Vagina (tissue), 2 donors: ENCODE data around the gene CNIH3. TPM values are rescaled to one million over a fixed set of nuclear protein-coding genes. Genes with fewer than 3 reads are reported as not detected.
A peak's percentile ranks its signal among the peaks of the same experiment; 100 is the strongest.

Experiments used
- DNase-seq, 2 donors: peaks; one replicate each; pipeline ENCODE4 v3.0.0-alpha.2; 2017; ENCODE audit errors: extremely low spot score in 2 of 2
- H3K27ac ChIP-seq: fragments of 200-600 bp; sonication (generic); one replicate; pipeline ENCODE4 v1.5.1; 2019
- H3K27me3 ChIP-seq: fragments of 200-600 bp; sonication (generic); one replicate; pipeline ENCODE4 v1.5.1; 2019
- H3K36me3 ChIP-seq, 2 donors: fragments of 200-600 bp; sonication (generic); one replicate each; pipeline ENCODE4 v1.5.1; 2017 to 2019
- H3K4me1 ChIP-seq: fragments of 200-600 bp; sonication (generic); one replicate; pipeline ENCODE4 v1.5.1; 2019
- H3K4me3 ChIP-seq, 2 donors: fragments of 200-600 bp; sonication (generic); 1 replicate in 1 of 2; 2 replicates in 1 of 2; pipeline ENCODE4 v1.5.1; 2016 to 2019
- H3K9me3 ChIP-seq: fragments of 200-600 bp; sonication (generic); one replicate; pipeline ENCODE4 v1.5.1; 2019
- CTCF ChIP-seq, 3 experiments: fragments of 450-650 bp in 2 of 3; fragments of 200-600 bp in 1 of 3; sonication (generic) in 1 of 3; IDR thresholded peaks; one replicate each; pipeline ENCODE4 v1.5.1; 2017 to 2019; ENCODE audit warnings: antibody characterized with exemption in 3 of 3, mild to moderate bottlenecking in 2 of 3, moderate library complexity in 2 of 3
- POLR2A ChIP-seq, 2 donors: fragments of 450-650 bp; IDR thresholded peaks; one replicate each; pipeline ENCODE4 v1.6.1; 2017; ENCODE audit warnings: antibody characterized with exemption in 2 of 2, mild to moderate bottlenecking in 2 of 2, moderate library complexity in 2 of 2
- POLR2AphosphoS5 ChIP-seq, 2 donors: sonication (generic); formaldehyde crosslinking; IDR thresholded peaks; one replicate each; pipeline ENCODE4 v1.9.0; 2017; ENCODE audit warnings: antibody characterized with exemption in 2 of 2, mild to moderate bottlenecking in 2 of 2, low read depth in 1 of 2; ENCODE audit not compliant: insufficient read depth in 1 of 2
- intact Hi-C: fragments of 100-400 bp; cut with DNase I; formaldehyde crosslinking; loops from one replicate; pipeline ENCODE4 v1.15.1; 2023
- total RNA-seq: library from RNA; depleted of rRNA; stranded (reverse); fragments of >200 nt; gene quantifications from one replicate; pipeline ENCODE4 v1.2.3, GENCODE V29; 2016

The CNIH3 gene
- total RNA-seq, 1 donor from 2014 or later: not detected

- DNase-seq: peak; percentile 19 to 25
- Histone ChIP-seq H3K4me1 (no peaks in the 10 kb centered on the region), H3K4me3 (no peak overlapping the region), H3K9me3 (no peaks in the 10 kb centered on the region), H3K27me3 (no peaks in the 10 kb centered on the region), H3K27ac (no peak overlapping the region), H3K36me3 (no peaks in the 10 kb centered on the region)
- TF ChIP-seq POLR2AphosphoS5 (IDR thresholded peaks at IDR 0.05; ENCODE audit: insufficient read depth in 1 of 2, low read depth in 1 of 2): no peak
- no peak for TF ChIP-seq CTCF (IDR thresholded peaks at IDR 0.05)
- TF ChIP-seq POLR2A (IDR thresholded peaks at IDR 0.05): no peak
- intact Hi-C loops: no loop called here
Measured at GRCh38 chr1:224589006-224589405, 27.1 kb upstream of the CNIH3 start.

GRCh38 chr1:224591326-224591725, 24.8 kb upstream of the CNIH3 start:
- Histone ChIP-seq H3K9me3 (no peaks in the 10 kb centered on the region), H3K27me3 (no peaks in the 10 kb centered on the region), H3K4me1 (no peaks in the 10 kb centered on the region), H3K36me3 (no peaks in the 10 kb centered on the region), H3K4me3 (no peak overlapping the region), H3K27ac (no peak overlapping the region)
- TF ChIP-seq POLR2AphosphoS5 (IDR thresholded peaks at IDR 0.05; ENCODE audit: insufficient read depth in 1 of 2, low read depth in 1 of 2) (no peak), CTCF (IDR thresholded peaks at IDR 0.05) (no peak), POLR2A (IDR thresholded peaks at IDR 0.05) (no peak)
- peak; percentile 11 to 34 for DNase-seq
- intact Hi-C loops: no loop called here

- Histone ChIP-seq H3K9me3 (no peaks in the 10 kb centered on the region), H3K4me3 (no peak overlapping the region), H3K27ac (no peak overlapping the region), H3K27me3 (no peaks in the 10 kb centered on the region), H3K4me1 (no peaks in the 10 kb centered on the region), H3K36me3 (no peaks in the 10 kb centered on the region)
- intact Hi-C loops: no loop called here
- TF ChIP-seq CTCF (IDR thresholded peaks at IDR 0.05) (no peak), POLR2A (IDR thresholded peaks at IDR 0.05) (no peak), POLR2AphosphoS5 (IDR thresholded peaks at IDR 0.05; ENCODE audit: insufficient read depth in 1 of 2, low read depth in 1 of 2) (no peak)
- peak; percentile 37 to 60 for DNase-seq
Measured at GRCh38 chr1:224592636-224593582, 23.2 kb upstream of the CNIH3 start.

DNA sequence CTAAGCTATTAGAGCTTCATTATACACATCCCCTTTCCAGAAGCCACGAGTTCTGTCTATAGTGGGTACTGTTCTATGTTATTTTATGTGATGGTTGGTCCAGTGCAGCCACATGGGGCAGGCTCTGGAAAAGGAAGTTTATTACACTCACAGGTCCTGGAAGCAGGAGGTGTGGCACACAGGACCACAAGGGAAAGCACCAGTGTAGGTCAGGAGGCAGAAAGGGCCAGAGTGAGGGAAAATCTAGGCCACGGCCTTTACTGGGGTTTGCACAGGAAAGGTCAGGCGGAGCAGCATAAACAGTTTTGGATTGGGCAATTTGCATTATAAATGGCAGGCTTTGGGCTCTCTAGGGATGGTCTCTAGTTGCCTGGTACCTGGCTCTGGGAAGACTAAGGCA, 21.8 kb upstream of the CNIH3 start:
- H3K4me1 ChIP-seq: no peaks in the 10 kb centered on the region
- H3K27me3 ChIP-seq: no peaks in the 10 kb centered on the region
- peak; percentile 27 to 90 for DNase-seq
- no peaks in the 10 kb centered on the region for H3K9me3 ChIP-seq
- H3K36me3 ChIP-seq: no peaks in the 10 kb centered on the region
- no peak overlapping the region for H3K4me3 ChIP-seq
- TF ChIP-seq POLR2A (IDR thresholded peaks at IDR 0.05): no peak
- no peak for TF ChIP-seq POLR2AphosphoS5 (IDR thresholded peaks at IDR 0.05; ENCODE audit: insufficient read depth in 1 of 2, low read depth in 1 of 2)
- TF ChIP-seq CTCF (IDR thresholded peaks at IDR 0.05): no peak
- H3K27ac ChIP-seq: no peak overlapping the region
- intact Hi-C loops: no loop called here

GRCh38 chr1:224594851-224595250, 21.3 kb upstream of the CNIH3 start:
- Histone ChIP-seq H3K36me3 (no peaks in the 10 kb centered on the region), H3K4me3 (no peak overlapping the region), H3K27me3 (no peaks in the 10 kb centered on the region), H3K9me3 (no peaks in the 10 kb centered on the region), H3K27ac (no peak overlapping the region), H3K4me1 (no peaks in the 10 kb centered on the region)
- intact Hi-C loops: no loop called here
- TF ChIP-seq CTCF (IDR thresholded peaks at IDR 0.05) (no peak), POLR2AphosphoS5 (IDR thresholded peaks at IDR 0.05; ENCODE audit: insufficient read depth in 1 of 2, low read depth in 1 of 2) (no peak)
- peak in 1 of 2 donors; percentile 31 for DNase-seq
